Renal cortex interstitium (tissue), 11 donors: ENCODE measurements around the gene SLU7. TPM values are rescaled to one million over a fixed set of nuclear protein-coding genes. Genes with fewer than 3 reads are reported as not detected.

Experiments
- DNase-seq, 11 donors: peaks; one replicate each; pipeline ENCODE4 v3.0.0-alpha.2; 2013; ENCODE audit warnings: low read depth in 9 of 11, low spot score in 4 of 11; ENCODE audit errors: extremely low read depth in 1 of 11
- polyA plus RNA-seq, 3 donors: library from polyadenylated mRNA; unstranded; fragments of 120-200 nt; gene quantifications; one replicate each; pipeline ENCODE4 v1.2.1, GENCODE V29; 2013; ENCODE audit not compliant: insufficient read length in 3 of 3

Gene SLU7
- polyA plus RNA-seq, 3 donors, result 73.0 to 77.4 (median 75.9) TPM

DNA sequence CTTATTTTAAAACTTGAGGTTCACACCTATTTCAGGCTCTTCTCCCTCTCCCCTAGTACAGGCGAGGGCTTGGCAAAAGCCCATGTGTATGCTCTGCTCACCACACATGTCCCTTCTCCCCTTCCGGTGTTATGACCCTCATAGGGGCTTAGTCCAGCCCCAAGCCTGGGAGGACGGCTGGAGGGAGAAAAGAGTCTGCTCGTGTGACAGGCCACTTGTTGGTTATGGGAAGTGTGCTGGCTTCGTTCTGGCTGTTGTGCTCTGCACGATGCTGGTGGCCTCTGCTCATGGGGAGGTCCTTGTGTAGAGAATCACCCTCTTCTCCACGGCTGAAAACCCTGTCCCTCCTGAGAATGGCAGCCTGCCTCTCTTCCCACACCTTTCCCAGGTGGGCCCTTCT lies 13.9 kb upstream of the SLU7 start:
- DNase-seq, result no peak

DNA sequence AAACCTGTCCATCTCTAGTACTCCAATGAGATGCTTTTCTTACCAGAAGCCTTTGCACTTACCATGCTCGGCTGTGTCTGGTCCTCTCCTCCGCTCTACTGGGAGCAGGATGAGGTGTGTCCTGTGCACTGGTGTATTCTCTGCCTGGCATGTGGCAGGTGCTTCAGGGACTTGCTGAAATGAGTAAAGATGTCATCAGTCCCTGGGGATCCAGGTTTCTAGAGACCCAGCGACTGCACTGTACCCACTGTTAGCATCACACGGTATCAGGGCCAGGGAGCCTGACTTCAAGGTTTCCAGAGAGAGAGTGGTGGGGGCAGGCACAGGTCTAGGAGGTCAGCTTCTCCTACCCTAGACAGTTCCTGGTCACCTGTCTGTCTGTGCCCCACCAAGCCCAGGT lies 13.3 kb upstream of the SLU7 start:
- no peak for DNase-seq

DNA sequence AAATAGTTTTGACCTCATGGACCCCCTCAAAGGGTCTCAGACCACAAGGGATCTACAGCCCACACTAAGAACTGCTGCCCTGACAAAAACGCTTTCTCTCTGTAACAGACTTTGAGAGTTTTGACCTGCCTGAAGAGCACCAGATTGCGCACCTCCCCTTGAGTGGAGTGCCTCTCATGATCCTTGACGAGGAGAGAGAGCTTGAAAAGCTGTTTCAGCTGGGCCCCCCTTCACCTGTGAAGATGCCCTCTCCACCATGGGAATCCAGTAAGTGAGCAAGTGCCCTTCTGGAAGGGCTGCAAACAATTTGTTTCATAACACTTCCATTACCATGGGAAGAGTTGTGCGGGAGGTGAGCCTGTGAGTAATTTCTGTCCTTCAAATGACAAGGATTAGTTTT lies 8.7 kb upstream of the SLU7 start:
- no peak for DNase-seq

DNA sequence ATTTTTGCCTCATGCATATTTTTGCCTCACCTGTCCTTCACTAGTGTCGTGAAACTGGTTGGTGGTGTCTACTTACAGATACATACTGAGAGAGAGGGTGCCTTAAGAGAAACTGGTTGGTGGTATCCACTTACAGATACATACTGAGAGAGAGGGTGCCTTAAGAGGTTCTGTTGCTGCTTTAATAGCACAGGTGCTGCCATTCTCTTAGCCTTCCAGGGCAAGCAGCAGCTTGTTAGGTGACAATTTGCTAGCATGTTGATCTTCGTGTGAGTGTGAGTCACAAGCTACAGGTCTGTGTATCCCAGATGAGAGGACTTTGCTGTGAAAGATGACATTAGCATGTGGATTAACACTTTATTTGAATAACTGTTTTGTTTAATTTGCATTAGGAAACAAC lies 4.2 kb upstream of the SLU7 start:
- no peak for DNase-seq

DNA sequence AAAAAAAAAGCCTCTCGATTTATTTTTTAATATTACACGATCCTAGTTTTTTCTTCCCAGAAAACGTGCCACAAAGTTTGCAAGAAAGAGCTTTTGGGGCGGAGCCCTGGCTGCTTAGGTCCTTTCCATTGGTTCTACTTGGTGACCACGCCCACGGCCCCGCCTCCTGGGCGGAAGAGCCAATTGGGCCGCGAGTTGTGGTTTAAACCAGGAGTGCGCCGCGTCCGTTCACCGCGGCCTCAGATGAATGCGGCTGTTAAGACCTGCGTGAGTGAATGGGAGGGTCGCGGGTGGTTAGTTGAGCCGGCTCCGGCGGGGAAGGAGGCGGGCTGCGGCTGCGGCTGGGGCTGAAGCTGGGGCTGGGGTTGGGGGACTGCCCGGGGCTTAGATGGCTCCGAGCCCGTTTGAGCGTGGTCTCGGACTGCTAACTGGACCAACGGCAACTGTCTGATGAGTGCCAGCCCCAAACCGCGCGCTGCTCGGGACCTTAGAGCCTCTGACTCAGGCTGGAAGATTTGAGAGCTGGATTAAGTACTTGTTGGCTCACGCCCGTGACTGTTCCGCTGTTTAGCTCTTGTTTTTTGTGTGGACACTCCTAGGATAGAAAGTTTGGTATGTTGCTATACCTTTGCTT lies 2.9 kb upstream of the SLU7 start, which contains the start of gene PTTG1:
Gene PTTG1, plus strand, starts transcription at position 231 of the 634 bp plus-strand sequence. CDS start 458 bp downstream, outside the sequence.
- DNase-seq, result peak in 10 of 11 donors; percentile 91 to 97 (median 96)

DNA sequence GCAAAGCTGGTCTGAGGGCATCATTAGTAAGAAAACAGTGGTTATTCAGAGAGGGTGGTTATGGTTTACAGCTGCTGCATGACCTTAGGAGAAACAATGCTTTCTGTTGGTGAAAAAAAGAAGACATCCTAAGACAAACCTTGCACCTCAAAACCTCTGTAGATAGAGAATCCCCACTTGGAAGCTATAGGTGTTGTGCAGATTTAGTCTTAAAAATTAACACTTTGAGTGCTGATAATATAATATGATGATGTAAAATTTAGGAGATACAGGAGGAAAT lies 1.4 kb upstream of the SLU7 start:
- DNase-seq, result no peak

DNA sequence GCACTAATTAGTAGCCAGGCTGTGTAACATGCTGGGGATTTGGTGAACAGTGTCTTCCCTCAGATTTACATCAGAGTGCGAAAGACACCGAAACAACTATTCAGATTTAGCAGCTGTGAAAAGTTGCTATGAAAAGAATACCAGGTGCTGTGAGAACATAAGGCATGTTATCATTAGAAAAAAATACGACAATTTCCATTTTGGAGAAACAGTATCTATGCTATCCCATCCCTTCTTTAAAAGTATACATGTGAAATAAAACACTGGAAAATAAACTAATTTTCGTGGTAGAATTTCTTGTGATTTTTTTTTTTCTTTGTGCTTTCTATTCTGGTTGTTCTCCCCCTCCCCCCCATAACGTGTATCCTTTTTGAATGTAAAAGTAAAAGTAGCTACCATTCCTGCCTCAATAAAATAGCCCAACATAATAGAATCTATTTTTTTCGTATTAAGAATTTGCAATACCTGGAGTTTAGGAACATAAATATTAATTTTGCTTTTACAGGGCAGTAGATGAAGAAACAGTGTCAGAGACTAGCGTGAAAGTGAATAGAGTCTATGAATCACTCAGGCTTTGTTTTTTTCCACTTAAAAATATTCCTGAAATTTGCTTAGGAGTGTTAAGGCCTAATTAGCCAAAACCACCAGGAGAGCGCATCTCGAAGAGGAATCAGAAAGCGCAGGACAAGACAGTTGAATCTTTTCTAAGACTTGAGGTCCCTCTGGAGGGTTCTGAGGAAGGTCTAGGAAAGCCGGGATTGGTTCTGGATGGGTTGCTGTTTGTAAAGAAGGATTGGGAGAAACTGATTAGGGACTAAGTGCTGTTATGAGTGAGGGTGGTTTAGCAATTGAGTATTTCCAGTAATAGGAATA lies 813 bp upstream of the SLU7 start:
- DNase-seq, result no peak

DNA sequence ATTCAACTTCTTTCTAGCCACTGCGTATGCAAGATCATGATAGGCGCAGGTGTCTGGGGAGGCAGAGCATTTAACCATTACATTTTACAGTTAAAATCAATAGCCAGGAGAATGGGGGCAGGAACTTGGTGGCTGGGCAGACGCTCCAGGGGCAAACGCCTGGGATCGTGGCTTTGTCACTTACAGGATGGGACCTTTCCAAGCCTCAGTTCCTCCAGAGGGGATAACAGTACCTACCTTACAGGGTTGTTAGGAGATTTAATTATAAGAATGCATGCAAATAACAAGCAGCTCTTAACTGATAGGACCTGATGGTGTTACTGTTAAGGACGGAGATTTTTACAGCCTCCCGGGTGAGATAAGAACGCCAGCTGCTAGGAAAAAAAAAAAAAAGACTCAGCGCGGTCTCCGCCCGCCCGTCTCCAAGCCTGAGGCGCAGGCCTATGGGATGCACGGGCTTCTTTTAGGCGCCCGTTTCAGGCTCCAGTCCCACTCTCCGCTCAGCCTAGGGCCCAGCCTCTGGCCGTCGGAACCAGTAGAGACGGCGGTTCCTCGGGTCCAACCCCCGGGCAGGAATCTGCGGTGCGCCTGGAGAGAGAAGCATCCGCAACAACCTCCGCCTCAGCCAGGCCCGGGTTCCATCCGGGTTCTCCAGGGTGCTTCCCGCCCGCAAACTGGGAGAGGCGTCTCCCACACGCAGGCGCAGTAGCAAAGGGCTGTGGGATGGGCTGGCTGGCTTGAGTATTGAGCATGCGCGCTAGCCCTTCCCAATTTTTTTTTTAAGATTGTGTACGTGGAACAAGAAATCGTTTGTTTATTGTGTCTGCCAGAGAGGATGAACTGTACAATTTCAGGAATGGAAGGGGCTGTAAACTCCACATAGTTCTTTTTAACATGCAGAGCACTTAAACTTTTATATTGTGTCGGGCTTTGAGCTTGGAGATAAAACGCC lies 19.2 kb downstream of the SLU7 start, which contains the start of gene FAM200C:
Gene FAM200C, minus strand, starts transcription at position 653 of the 952 bp plus-strand sequence. CDS start 4,564 bp downstream, outside the sequence.
- DNase-seq, result peak; percentile 83 to 93 (median 89)

DNA sequence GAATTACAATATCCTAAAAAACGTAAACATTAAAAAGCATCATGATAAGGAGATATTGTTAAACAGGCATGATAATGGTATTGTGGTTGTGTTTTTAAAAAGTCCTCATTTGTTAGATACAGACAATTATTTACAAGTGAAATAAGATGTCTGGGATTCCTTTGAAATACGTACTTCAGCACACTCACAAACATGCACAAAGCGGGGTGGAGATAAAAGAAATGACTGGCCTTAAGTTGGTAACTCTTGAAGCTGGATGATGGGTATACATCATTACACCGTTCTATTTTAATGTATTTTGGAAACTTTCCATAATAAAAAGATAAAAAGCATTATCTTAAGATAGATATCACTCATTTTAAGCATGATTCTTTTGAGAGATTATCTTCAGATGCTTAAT lies 20.1 kb downstream of the SLU7 start:
- no peak for DNase-seq

DNA sequence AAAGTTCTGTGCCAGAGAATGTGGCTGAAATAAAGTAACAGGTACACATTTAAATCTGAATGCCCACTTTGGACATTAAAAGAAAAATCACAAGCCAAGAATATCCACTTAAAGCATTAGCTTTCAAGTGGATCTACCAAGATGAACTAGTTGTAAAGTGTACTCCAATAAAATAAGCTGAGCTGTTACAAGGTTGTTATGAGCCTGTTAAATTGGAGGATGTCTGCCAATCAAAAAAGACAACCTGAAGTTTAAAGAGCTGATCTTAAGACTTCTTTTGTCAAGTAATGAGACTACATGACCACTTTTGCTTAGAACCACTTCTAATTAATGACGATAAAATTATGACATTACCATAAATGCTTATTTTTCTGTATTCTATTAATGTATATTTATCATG lies 21.4 kb downstream of the SLU7 start:
- no peak for DNase-seq

DNA sequence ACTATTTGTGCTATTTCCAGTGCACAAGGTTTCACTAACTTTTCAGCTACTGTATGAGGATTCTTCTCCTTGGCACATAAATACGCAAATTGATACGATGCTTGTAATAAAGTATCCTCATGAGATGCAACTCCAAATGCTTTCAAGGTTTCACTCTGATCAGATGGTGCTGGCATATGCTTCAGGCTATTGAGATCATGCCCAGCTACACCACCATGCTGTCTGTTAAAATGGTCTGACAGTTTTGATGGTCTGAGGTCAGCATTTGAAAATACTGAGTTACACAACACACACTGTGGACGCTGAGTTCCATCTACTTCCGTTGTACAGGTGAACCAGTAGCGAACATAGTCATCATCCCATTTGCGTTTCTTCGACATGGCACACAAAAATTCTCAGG lies 23.8 kb downstream of the SLU7 start:
- DNase-seq, result no peak

DNA sequence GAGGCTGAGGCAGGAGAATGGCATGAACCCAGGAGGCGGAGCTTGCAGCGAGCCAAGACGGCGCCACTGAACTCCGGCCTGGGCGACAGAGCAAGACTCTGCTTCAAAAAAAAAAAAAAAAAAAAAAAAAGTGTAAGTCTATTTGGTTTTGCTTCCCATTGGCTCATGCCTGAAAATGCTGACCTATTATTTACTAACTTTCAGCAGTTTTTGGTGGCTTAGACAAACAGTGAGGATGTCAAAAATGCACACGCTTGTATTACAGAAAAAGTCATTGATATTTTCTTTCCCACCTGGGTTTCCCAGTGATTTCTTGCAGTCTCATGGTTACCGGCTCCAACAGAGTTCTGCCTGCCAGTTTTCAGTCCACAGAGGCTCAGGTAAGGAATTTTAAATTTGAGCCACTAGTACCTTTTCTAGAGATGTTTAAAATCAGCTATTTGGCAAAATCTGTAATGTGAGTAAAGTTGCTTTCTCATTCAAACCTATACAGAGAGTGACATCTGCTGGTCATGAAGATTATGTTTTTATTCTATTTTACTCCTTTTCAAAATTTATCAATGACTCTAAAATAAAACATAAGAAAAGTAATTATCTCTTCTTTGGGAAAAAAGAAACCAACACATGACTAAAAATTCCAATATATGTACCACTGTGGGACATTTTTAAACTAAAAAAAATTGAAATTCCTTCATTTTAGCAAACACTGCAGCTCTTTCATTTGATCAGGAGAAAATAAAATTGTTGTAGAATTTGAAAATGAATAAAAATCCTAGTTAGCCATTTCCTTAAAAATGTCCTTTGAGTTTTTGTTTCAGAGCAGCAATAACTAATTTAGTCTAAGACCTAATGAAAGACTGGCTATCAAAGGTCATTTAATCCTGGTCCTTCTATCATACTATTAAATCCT lies 27.8 kb downstream of the SLU7 start:
- no peak for DNase-seq

DNA sequence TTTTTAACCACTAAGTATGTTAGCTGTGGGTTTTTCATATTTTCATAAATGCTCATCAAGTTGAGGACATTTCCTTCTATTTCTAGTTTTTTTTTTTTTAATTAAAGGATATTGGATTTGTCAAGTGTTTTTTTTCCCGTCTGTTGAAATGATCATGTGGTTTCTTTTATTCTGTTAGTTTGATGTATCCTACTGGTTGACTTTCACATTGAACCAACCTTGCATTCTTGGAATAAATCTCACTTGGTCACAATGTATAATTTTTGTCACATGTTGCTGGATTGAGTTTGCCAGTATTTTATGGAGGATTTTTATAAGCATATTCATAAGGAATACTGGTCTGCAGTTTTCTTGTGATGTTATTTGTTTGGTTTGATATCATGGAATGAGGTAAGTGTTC lies 31.4 kb downstream of the SLU7 start:
- no peak for DNase-seq

DNA sequence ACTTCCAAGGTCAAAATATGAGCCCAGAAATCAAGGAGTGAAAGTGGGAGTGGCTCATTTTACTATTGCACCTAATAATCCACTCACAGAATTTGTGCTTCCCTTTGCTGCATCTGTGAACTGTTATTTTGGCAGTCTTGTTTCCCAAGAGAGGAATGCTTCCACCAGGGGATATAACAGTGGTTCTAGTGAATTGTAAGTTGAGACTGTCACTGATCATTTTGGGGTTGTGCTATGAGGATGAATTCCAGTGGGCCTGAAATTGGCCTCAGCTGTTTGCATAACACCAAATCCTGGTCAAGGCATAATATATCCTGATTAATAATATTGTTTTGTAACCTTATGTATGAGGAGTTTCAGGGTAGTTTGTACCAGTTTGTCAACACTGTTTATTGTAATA lies 33.4 kb downstream of the SLU7 start:
- DNase-seq, result no peak

DNA sequence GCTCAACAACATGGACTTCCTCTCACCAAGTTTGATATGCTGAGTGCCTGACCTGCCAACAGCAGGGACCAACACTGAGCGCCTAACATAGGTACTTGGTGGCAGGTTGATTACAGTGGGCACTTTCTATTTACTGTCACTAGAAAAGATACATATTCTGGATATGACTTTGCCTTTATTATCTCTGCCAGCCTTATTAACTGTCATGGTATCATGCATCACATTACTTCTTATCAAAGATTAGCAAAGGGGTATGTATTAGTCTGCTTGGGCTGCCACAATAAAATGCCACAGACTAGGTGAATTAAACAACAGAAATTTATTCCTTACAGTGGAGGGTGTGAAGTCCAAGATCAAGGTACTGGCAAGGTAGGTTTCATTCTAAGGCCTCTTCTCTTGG lies 34.2 kb downstream of the SLU7 start:
- no peak for DNase-seq

DNA sequence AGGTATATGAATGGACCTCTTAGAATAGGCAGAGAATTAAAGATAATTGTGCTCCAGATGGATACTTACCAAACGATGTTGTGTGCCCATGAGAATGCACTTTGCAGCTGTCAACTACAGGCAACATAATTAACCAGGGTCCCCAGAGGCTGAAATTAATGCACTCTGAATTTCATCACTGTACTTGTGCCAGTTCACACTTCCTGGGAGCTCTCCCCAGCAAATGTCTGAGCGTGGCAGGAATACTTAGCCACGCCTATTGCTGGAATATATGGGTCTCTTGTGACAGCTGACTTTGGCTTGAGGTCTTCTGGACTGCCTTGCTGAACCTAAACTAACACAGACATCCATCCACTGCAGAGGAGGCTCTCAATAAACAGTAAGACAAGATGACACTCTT lies 36.5 kb downstream of the SLU7 start:
- no peak for DNase-seq

DNA sequence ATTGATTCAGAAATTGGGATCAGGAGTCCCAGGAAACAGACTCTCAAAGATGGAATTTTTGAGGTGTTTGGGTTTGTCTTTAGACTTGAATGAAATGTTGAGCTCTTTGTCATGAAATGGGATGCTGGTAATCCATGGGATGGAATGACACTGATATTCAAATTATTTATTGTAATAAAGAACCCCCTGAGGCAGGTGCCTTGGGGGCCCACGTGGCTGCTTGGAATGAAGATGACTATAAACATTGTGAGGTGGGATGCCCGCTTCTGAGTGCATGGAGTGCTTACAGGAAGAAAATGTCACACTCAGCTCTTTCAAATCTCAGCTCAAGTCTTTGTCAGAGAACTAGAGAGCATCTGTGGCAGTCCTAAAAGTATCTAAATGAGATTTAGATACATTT lies 38.8 kb downstream of the SLU7 start:
- DNase-seq, result no peak

DNA sequence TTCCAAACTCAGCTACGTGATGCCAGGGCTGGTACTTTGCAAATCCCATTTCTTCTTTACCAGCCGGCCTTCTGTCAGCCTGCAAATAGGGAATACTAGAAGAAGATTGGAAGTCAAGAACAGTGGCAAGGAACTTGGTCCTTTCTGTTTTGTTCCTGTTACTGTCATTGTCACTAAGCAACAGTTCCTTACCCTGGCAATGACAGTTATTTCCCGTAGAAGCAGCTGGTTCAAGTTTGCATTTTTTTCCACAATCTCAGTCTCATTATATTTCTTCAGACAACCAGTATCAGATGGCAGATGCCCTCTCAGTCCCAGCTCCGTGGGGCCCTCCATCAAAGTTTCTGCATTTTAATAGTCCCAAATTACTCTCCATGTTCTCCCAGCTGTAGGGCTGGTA lies 39.4 kb downstream of the SLU7 start:
- no peak for DNase-seq

DNA sequence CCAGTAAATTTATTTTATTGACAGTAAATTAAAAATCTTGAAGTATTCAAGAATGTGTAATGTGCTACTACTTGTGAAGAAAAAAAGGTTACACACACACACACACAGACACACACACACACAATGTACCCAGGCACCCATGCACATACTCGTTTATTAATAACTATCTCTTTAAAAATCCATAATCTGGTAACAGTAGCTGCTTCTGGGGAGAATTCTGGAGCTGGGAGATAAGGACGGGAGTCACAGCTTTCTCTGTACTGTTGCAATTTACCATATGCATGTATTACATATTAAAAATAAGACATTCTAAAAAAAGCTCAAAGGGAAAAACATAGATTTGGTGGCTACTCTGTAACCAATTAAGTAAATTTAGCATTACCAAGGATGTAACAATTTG lies 40.6 kb downstream of the SLU7 start:
- DNase-seq, result no peak
